Osteocyte (in vitro differentiated cells): ENCODE data around the gene TCP11. TPM values are rescaled to one million over a fixed set of nuclear protein-coding genes. Genes with fewer than 3 reads are reported as not detected.

Experiments used
- DNase-seq: peaks from one replicate; pipeline ENCODE4 v3.0.0; 2021; ENCODE audit warnings: mixed read lengths; ENCODE audit not compliant: unreplicated experiment; ENCODE audit errors: extremely low spot score
- H3K27ac Mint-ChIP-seq: one replicate; pipeline ENCODE4 v1.8.0; 2021; ENCODE audit warnings: mild to moderate bottlenecking, mixed read lengths; ENCODE audit not compliant: unreplicated experiment
- H3K27me3 Mint-ChIP-seq: one replicate; pipeline ENCODE4 v1.8.0; 2021; ENCODE audit warnings: mixed read lengths; ENCODE audit not compliant: unreplicated experiment
- H3K36me3 Mint-ChIP-seq: one replicate; pipeline ENCODE4 v1.8.0; 2021; ENCODE audit warnings: mixed read lengths; ENCODE audit not compliant: unreplicated experiment
- H3K4me1 Mint-ChIP-seq: one replicate; pipeline ENCODE4 v1.8.0; 2021; ENCODE audit warnings: mixed read lengths; ENCODE audit not compliant: unreplicated experiment
- H3K4me3 Mint-ChIP-seq: one replicate; pipeline ENCODE4 v1.8.0; 2021; ENCODE audit warnings: mild to moderate bottlenecking, moderate library complexity, mixed read lengths; ENCODE audit not compliant: unreplicated experiment
- H3K9me3 Mint-ChIP-seq: one replicate; pipeline ENCODE4 v1.8.0; 2021; ENCODE audit warnings: mixed read lengths; ENCODE audit not compliant: unreplicated experiment
- total RNA-seq: library from RNA; stranded (reverse); gene quantifications from 2 replicates; pipeline ENCODE4 v1.2.1, GENCODE V29; 2021
- TF ChIP-seq, protein P1 (sequence below): fragments of 200-600 bp; sonication (generic); IDR thresholded peaks from 2 replicates; pipeline ENCODE4 v1.5.0; 2021; ENCODE audit warnings: antibody characterized with exemption, mild to moderate bottlenecking, moderate library complexity

The TCP11 gene
- total RNA-seq, 1 donor from 2014 or later = 0.43 TPM

DNA sequence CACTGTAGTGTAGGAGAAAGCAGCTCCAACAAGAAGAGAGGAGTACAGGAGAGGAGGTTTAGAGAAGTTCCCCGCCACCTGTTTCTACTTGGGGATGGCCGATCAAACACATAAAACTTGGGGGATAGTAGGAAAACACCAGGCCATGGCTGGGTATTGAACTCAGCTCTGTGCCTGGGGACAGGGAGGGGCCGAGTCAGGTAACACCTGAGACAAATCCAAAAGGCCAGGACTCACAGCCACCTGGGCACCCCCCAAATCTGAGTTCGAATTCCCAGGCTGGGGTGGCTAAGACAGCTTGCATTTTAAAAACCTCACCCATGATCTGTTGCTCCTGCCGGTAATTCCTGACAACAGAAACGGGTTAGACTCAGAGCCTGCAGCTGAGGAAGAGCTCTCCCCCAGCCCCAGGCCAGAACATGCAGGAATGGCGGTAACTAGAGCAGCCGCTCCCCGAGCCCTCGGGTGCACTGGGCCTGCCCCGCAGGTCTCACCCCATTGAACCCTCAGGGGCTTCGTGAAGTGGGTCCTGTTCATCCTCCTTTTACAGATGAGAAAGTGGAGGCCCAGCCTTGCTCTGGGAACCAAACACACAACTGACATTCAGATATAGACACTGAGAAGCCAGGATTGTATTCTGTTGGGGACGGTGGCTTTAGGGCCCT is 61.0 kb downstream of the TCP11 start:
- DNase-seq = peak; percentile 54
- Mint-ChIP-seq H3K4me3 (no peak overlapping the region), H3K27ac (no peak overlapping the region), H3K36me3 (peaks cover 16% of the 10 kb centered on the region), H3K27me3 (no peaks in the 10 kb centered on the region), H3K4me1 (peaks cover 21% of the 10 kb centered on the region), H3K9me3 (no peaks in the 10 kb centered on the region)
- TF ChIP-seq, protein P1, sequence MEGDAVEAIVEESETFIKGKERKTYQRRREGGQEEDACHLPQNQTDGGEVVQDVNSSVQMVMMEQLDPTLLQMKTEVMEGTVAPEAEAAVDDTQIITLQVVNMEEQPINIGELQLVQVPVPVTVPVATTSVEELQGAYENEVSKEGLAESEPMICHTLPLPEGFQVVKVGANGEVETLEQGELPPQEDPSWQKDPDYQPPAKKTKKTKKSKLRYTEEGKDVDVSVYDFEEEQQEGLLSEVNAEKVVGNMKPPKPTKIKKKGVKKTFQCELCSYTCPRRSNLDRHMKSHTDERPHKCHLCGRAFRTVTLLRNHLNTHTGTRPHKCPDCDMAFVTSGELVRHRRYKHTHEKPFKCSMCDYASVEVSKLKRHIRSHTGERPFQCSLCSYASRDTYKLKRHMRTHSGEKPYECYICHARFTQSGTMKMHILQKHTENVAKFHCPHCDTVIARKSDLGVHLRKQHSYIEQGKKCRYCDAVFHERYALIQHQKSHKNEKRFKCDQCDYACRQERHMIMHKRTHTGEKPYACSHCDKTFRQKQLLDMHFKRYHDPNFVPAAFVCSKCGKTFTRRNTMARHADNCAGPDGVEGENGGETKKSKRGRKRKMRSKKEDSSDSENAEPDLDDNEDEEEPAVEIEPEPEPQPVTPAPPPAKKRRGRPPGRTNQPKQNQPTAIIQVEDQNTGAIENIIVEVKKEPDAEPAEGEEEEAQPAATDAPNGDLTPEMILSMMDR = no peak

DNA sequence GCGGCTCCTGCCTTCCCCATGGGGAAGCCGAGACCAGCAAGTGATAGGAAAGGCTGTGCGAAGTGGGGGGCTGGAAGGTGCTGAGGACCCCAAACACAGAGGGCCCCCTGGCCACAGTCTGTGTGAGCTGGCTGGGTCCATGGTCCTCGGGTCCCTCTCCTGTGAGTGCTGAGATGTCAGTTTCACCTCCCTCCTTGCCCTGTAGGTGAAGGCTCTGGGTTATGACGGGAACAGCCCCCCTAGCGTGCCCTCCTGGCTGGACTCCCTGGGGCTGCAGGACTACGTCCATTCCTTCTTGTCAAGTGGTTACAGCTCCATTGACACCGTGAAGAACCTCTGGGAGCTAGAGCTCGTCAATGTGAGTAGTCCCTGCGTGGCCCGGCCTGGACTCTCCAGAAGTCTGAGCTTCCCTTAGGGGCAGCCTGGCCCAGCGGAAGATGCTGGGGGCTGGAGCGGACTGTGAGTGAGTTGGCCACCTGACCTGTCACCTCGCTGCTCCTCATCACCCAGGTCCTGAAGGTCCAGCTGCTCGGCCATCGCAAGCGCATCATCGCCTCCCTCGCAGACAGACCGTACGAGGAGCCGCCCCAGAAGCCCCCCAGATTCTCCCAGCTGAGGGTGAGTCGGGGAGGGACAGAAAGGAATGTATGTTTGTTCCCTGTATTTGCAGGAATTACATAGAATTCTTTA is 61.7 kb downstream of the TCP11 start:
- Mint-ChIP-seq H3K36me3 (peaks cover 13% of the 10 kb centered on the region), H3K4me3 (no peak overlapping the region), H3K27me3 (no peaks in the 10 kb centered on the region), H3K27ac (no peak overlapping the region), H3K9me3 (no peaks in the 10 kb centered on the region), H3K4me1 (peaks cover 15% of the 10 kb centered on the region)
- DNase-seq = no peak
- TF ChIP-seq, protein P1 = no peak

DNA sequence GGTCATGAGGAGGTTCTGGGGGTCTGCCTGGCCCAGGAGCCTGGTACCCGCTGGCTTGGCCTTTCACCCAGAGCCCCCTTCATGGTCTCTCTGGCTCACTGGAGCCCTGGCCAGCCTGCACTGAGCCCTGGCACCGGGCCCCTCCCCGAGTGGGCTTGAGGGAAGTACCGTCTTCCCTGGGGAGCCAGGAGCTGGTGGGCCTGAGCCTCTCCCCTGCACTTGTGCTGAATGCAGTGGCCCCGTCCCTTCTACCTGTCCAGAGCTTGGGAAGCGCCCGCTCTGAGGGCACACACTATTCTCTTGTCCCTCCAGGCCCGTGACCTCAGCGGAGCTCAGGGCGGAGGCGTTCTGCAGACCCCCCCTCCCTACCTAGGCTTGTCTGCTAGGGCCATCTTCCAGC is 62.2 kb downstream of the TCP11 start:
- TF ChIP-seq, protein P1 = no peak
- DNase-seq = no peak
- H3K9me3 Mint-ChIP-seq = no peaks in the 10 kb centered on the region
- no peaks in the 10 kb centered on the region for H3K27me3 Mint-ChIP-seq
- no peak overlapping the region for H3K4me3 Mint-ChIP-seq
- no peak overlapping the region for H3K27ac Mint-ChIP-seq
- peaks cover 15% of the 10 kb centered on the region for H3K36me3 Mint-ChIP-seq
- peaks cover 15% of the 10 kb centered on the region for H3K4me1 Mint-ChIP-seq

DNA sequence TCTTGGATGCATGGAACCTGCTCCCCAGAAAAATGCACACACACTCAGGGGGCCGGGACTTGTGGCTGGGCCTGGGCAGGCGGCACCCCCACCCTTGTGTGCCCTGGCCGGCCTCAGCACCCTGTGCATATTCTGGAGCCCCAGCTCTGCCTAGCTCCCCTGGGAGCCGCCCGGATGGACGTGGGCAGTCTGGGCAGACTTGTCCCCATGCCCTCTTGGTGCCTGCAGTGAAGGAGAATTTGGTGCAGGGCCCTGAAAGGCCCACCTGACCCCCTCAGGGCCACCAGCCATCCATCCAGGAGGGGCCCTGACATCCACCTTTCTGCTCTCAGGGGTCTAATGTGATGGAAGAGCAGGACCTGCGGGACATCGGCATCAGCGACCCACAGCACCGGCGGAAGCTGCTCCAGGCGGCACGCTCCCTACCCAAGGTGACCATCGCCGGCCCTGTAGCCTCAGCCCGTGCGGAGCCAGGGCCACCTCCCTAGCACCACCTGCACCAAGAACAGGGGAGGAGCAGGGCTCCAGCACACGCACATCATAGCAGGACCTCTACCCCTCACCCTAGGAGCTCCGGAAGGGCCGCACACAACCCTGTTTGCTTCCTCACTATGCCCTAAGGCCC is 62.8 kb downstream of the TCP11 start:
- TF ChIP-seq, protein P1 = no peak

DNA sequence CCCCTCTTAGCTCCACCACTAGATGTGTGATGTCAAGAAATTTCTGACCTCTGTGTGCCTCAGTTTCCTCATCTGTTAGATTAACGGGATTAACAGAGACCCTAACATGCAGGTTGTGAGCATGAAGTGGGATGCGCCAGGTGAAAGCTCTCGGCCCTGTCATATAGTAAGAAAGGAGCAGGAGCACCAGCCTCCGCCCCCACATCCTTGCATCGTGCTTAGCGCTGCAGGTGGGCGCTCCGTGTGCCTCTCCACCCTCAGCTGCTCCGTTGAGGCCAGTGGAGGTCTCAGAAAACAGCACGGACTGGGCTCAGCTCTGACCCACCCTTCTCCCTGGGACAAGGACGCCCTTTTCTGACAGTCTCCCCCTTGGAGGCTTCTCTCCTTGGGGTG is 63.4 kb downstream of the TCP11 start:
- Mint-ChIP-seq H3K27me3 (no peaks in the 10 kb centered on the region), H3K27ac (no peak overlapping the region), H3K9me3 (no peaks in the 10 kb centered on the region), H3K4me3 (no peak overlapping the region), H3K36me3 (peaks cover 19% of the 10 kb centered on the region), H3K4me1 (peaks cover 15% of the 10 kb centered on the region)
- TF ChIP-seq, protein P1 = no peak
- DNase-seq = no peak

More for the DNA sequence above, 62.8 kb downstream of the TCP11 start:
- H3K4me1 Mint-ChIP-seq = peaks cover 15% of the 10 kb centered on the region
- no peaks in the 10 kb centered on the region for H3K9me3 Mint-ChIP-seq
- DNase-seq = no peak
- H3K27ac Mint-ChIP-seq = no peak overlapping the region
- H3K27me3 Mint-ChIP-seq = no peaks in the 10 kb centered on the region
- H3K36me3 Mint-ChIP-seq = peaks cover 12% of the 10 kb centered on the region
- no peak overlapping the region for H3K4me3 Mint-ChIP-seq
